Activated CD8-positive, alpha-beta T cell treated with anti-CD3 and anti-CD28 coated beads, Interleukin-2, amount 10 ng/mL, durations not matched to agents 7 days and 5 days (primary cell): ENCODE results near the gene TMEM109. TPM values are rescaled to one million over a fixed set of nuclear protein-coding genes. Genes with fewer than 3 reads are reported as not detected.
A peak's percentile ranks its signal among the peaks of the same experiment; 100 is the strongest.

Experiments
- ATAC-seq: fragments of 150-1000 bp; cut with Tn5 transposase; one replicate; pipeline ENCODE4 v1.10.0; 2021; ENCODE audit warnings: moderate library complexity
- CTCF ChIA-PET: fragments of 350-600 bp; sonication (Branson Sonifier 250); formaldehyde crosslinking; loops from one replicate; lab custom pipeline; 2021; ENCODE audit warnings: antibody characterized with exemption; lab: Charles Lee
- POLR2A ChIA-PET: fragments of 350-600 bp; sonication (Branson Sonifier 250); formaldehyde crosslinking; loops from one replicate; lab custom pipeline; 2021; ENCODE audit warnings: antibody characterized with exemption; lab: Charles Lee
- DNase-seq: peaks from one replicate; pipeline ENCODE4 v3.0.0-alpha.2; 2020
- H3K27ac Mint-ChIP-seq: one replicate; pipeline ENCODE4 v1.8.0; 2021; ENCODE audit warnings: mild to moderate bottlenecking, mixed read lengths
- H3K27me3 Mint-ChIP-seq: one replicate; pipeline ENCODE4 v1.8.0; 2021; ENCODE audit warnings: low read depth, mixed read lengths
- H3K36me3 Mint-ChIP-seq: one replicate; pipeline ENCODE4 v1.8.0; 2021; ENCODE audit warnings: low read depth, mixed read lengths
- H3K4me1 Mint-ChIP-seq: one replicate; pipeline ENCODE4 v1.8.0; 2021; ENCODE audit warnings: low read depth, mixed read lengths
- H3K4me3 Mint-ChIP-seq: one replicate; pipeline ENCODE4 v1.8.0; 2021; ENCODE audit warnings: mild to moderate bottlenecking, mixed read lengths
- H3K9me3 Mint-ChIP-seq: one replicate; pipeline ENCODE4 v1.8.0; 2022; ENCODE audit warnings: mixed read lengths; ENCODE audit not compliant: insufficient read depth
- total RNA-seq, 2 experiments: library from RNA; stranded (reverse); gene quantifications; one replicate each; pipeline ENCODE4 v1.2.3, GENCODE V29; 2021

Gene TMEM109
- total RNA-seq, 2 experiments from 2014 or later, result 136 to 139 TPM

- Mint-ChIP-seq H3K36me3 (peaks cover 4% of the 10 kb centered on the region), H3K4me3 (peak overlapping the region; percentile 47), H3K27me3 (no peaks in the 10 kb centered on the region), H3K9me3 (no peaks in the 10 kb centered on the region), H3K4me1 (peaks cover 81% of the 10 kb centered on the region), H3K27ac (peak overlapping the region; percentile 87)
- peak; percentile 51 for ATAC-seq
- ChIA-PET POLR2A (interaction anchor here (0.7 to 1.4 kb wide), 5 partner anchors 16 to 38 kb away, joined by 3 to 4 read pairs (median 4); partner anchors contain the start of gene PTGDR2), CTCF (interaction anchor here (0.5 to 12.6 kb wide), 13 partner anchors 9 to 464 kb away, joined by 3 to 122 read pairs (median 5); partner anchors contain the start of gene PTGDR2)
- peak; percentile 74 for DNase-seq
These were observed 42.4 kb upstream of the TMEM109 start for GRCh38 chr11:60871378-60872061.

- Mint-ChIP-seq H3K36me3 (peaks cover 4% of the 10 kb centered on the region), H3K27ac (peak overlapping the region; percentile 87), H3K4me3 (peak overlapping the region; percentile 47), H3K4me1 (peaks cover 73% of the 10 kb centered on the region), H3K9me3 (no peaks in the 10 kb centered on the region), H3K27me3 (no peaks in the 10 kb centered on the region)
- POLR2A ChIA-PET, result interaction anchor here (0.7 to 1.4 kb wide), 4 partner anchors 17 to 35 kb away, joined by 3 to 4 read pairs (median 4); partner anchors contain the start of gene PTGDR2
- DNase-seq (no peak), ATAC-seq (no peak)
- CTCF ChIA-PET, result interaction anchor here (1.0 to 12.6 kb wide), 6 partner anchors 10 to 41 kb away, joined by 3 to 122 read pairs (median 8); no protein-coding TSS in a partner anchor
These were observed 41.6 kb upstream of the TMEM109 start for GRCh38 chr11:60872124-60872960.

- ChIA-PET CTCF (interaction anchor here (1.0 to 12.6 kb wide), 3 partner anchors 16 to 42 kb away, joined by 3 to 122 read pairs (median 86); no protein-coding TSS in a partner anchor), POLR2A (interaction anchor here (1.2 kb wide), 1 partner anchor 33 kb away, joined by 3 read pairs; no protein-coding TSS in a partner anchor)
- DNase-seq (no peak), ATAC-seq (no peak)
- no peaks in the 10 kb centered on the region for H3K27me3 Mint-ChIP-seq
- H3K4me3 Mint-ChIP-seq, result no peak overlapping the region
- no peaks in the 10 kb centered on the region for H3K9me3 Mint-ChIP-seq
- H3K27ac Mint-ChIP-seq, result peak overlapping the region; percentile 87
- peaks cover 68% of the 10 kb centered on the region for H3K4me1 Mint-ChIP-seq
- H3K36me3 Mint-ChIP-seq, result peaks cover 7% of the 10 kb centered on the region
These were observed 40.9 kb upstream of the TMEM109 start for GRCh38 chr11:60872961-60873524.

GRCh38 chr11:60873533-60873932 lies 40.4 kb upstream of the TMEM109 start:
- DNase-seq (no peak), ATAC-seq (no peak)
- H3K27me3 Mint-ChIP-seq, result no peaks in the 10 kb centered on the region
- CTCF ChIA-PET, result interaction anchor here (1.0 to 12.6 kb wide), 3 partner anchors 15 to 42 kb away, joined by 3 to 122 read pairs (median 86); no protein-coding TSS in a partner anchor
- H3K4me1 Mint-ChIP-seq, result peaks cover 63% of the 10 kb centered on the region
- no peaks in the 10 kb centered on the region for H3K9me3 Mint-ChIP-seq
- peaks cover 9% of the 10 kb centered on the region for H3K36me3 Mint-ChIP-seq
- H3K27ac Mint-ChIP-seq, result peak overlapping the region; percentile 87
- POLR2A ChIA-PET, result interaction anchor here (1.2 kb wide), 1 partner anchor 34 kb away, joined by 3 read pairs; no protein-coding TSS in a partner anchor
- H3K4me3 Mint-ChIP-seq, result no peak overlapping the region

- ChIA-PET CTCF (interaction anchor here (4.2 to 12.6 kb wide), 3 partner anchors 14 to 43 kb away, joined by 25 to 122 read pairs (median 86); no protein-coding TSS in a partner anchor), POLR2A (no interaction called here)
- Mint-ChIP-seq H3K27ac (peak overlapping the region; percentile 87), H3K27me3 (no peaks in the 10 kb centered on the region), H3K4me3 (no peak overlapping the region), H3K4me1 (peaks cover 56% of the 10 kb centered on the region), H3K9me3 (no peaks in the 10 kb centered on the region), H3K36me3 (peaks cover 12% of the 10 kb centered on the region)
- no peak for DNase-seq
- ATAC-seq, result no peak
These were observed 39.3 kb upstream of the TMEM109 start for GRCh38 chr11:60874421-60875365.

- DNase-seq, result no peak
- ATAC-seq, result no peak
- POLR2A ChIA-PET, result interaction anchor here (0.6 kb wide), 1 partner anchor 1761 kb away, joined by 3 read pairs; no protein-coding TSS in a partner anchor
- H3K27me3 Mint-ChIP-seq, result no peaks in the 10 kb centered on the region
- CTCF ChIA-PET, result interaction anchor here (0.8 to 12.6 kb wide), 4 partner anchors 13 to 44 kb away, joined by 3 to 122 read pairs (median 14); no protein-coding TSS in a partner anchor
- no peaks in the 10 kb centered on the region for H3K9me3 Mint-ChIP-seq
- peaks cover 55% of the 10 kb centered on the region for H3K4me1 Mint-ChIP-seq
- no peak overlapping the region for H3K27ac Mint-ChIP-seq
- H3K36me3 Mint-ChIP-seq, result peaks cover 12% of the 10 kb centered on the region
- H3K4me3 Mint-ChIP-seq, result no peak overlapping the region
These were observed 38.4 kb upstream of the TMEM109 start for GRCh38 chr11:60875366-60876167.

- Mint-ChIP-seq H3K27ac (peak overlapping the region; percentile 5), H3K27me3 (no peaks in the 10 kb centered on the region), H3K4me3 (no peak overlapping the region), H3K4me1 (peaks cover 54% of the 10 kb centered on the region), H3K36me3 (peaks cover 17% of the 10 kb centered on the region), H3K9me3 (no peaks in the 10 kb centered on the region)
- ChIA-PET POLR2A (no interaction called here), CTCF (interaction anchor here (0.8 to 12.6 kb wide), 4 partner anchors 13 to 45 kb away, joined by 3 to 122 read pairs (median 14); no protein-coding TSS in a partner anchor)
- no peak for DNase-seq
- ATAC-seq, result no peak
These were observed 37.8 kb upstream of the TMEM109 start for GRCh38 chr11:60876168-60876485.

- H3K27me3 Mint-ChIP-seq, result no peaks in the 10 kb centered on the region
- ATAC-seq, result no peak
- ChIA-PET CTCF (interaction anchor here (2.2 to 12.6 kb wide), 3 partner anchors 10 to 47 kb away, joined by 6 to 122 read pairs (median 25); no protein-coding TSS in a partner anchor), POLR2A (no interaction called here)
- peaks cover 31% of the 10 kb centered on the region for H3K4me1 Mint-ChIP-seq
- no peak for DNase-seq
- H3K4me3 Mint-ChIP-seq, result no peak overlapping the region
- H3K36me3 Mint-ChIP-seq, result peaks cover 25% of the 10 kb centered on the region
- no peak overlapping the region for H3K27ac Mint-ChIP-seq
- no peaks in the 10 kb centered on the region for H3K9me3 Mint-ChIP-seq
These were observed 35.5 kb upstream of the TMEM109 start for GRCh38 chr11:60878245-60879101.

- H3K27ac Mint-ChIP-seq, result no peak overlapping the region
- H3K27me3 Mint-ChIP-seq, result no peaks in the 10 kb centered on the region
- H3K4me3 Mint-ChIP-seq, result no peak overlapping the region
- peaks cover 24% of the 10 kb centered on the region for H3K4me1 Mint-ChIP-seq
- no peak for DNase-seq
- no peaks in the 10 kb centered on the region for H3K9me3 Mint-ChIP-seq
- H3K36me3 Mint-ChIP-seq, result peaks cover 25% of the 10 kb centered on the region
- ChIA-PET CTCF (interaction anchor here (4.2 to 12.6 kb wide), 2 partner anchors 10 to 48 kb away, joined by 25 to 122 read pairs; no protein-coding TSS in a partner anchor), POLR2A (no interaction called here)
- no peak for ATAC-seq
These were observed 34.9 kb upstream of the TMEM109 start for GRCh38 chr11:60879104-60879503.
